Transverse colon (tissue), 4 donors: ENCODE measurements around the gene AQP11. TPM values are rescaled to one million over a fixed set of nuclear protein-coding genes. Genes with fewer than 3 reads are reported as not detected.
A peak's percentile ranks its signal among the peaks of the same experiment; 100 is the strongest.
"Not testable (repeated sequence)": the region's sequence is repeated elsewhere in the genome, so short reads cannot be mapped to it uniquely, and the experiment has no call there.

Source experiments
- DNase-seq: peaks from one replicate; pipeline ENCODE4 v3.0.0-alpha.2; 2019
- H3K27ac ChIP-seq, 4 donors: fragments of 200-600 bp; sonication (generic); 2 replicates each; pipeline ENCODE4 v1.5.1; 2016 to 2018; ENCODE audit warnings: inconsistent platforms in 4 of 4
- H3K27me3 ChIP-seq: fragments of 200-600 bp; sonication (generic); 2 replicates; pipeline ENCODE4 v1.5.1; 2017; ENCODE audit warnings: inconsistent platforms
- H3K36me3 ChIP-seq, 4 donors: fragments of 200-600 bp; sonication (generic); 2 replicates each; pipeline ENCODE4 v1.5.1; 2017 to 2019; ENCODE audit warnings: inconsistent platforms in 4 of 4
- H3K4me1 ChIP-seq, 4 donors: fragments of 200-600 bp; sonication (generic); 2 replicates each; pipeline ENCODE4 v1.5.1; 2017 to 2020; ENCODE audit warnings: inconsistent platforms in 4 of 4
- H3K4me3 ChIP-seq, 4 donors: fragments of 200-600 bp; sonication (generic); 1 replicate in 1 of 4; 2 replicates in 3 of 4; pipeline versions ENCODE4 v1.5.1 to v1.6.1; 2017 to 2019; ENCODE audit warnings: inconsistent platforms in 4 of 4
- H3K9me3 ChIP-seq, 2 donors: fragments of 200-600 bp; sonication (generic); 2 replicates each; pipeline ENCODE4 v1.5.1; 2017 to 2019; ENCODE audit warnings: inconsistent platforms in 2 of 2
- CTCF ChIP-seq, 5 experiments: fragments of 200-600 bp in 3 of 5; fragments of 450-650 bp in 2 of 5; sonication (generic) in 3 of 5; IDR thresholded peaks; 1 replicate in 2 of 5; 2 replicates in 3 of 5; pipeline ENCODE4 v1.5.1; 2016 to 2017; ENCODE audit warnings: antibody characterized with exemption in 5 of 5, inconsistent platforms in 3 of 5, mild to moderate bottlenecking in 2 of 5, moderate library complexity in 1 of 5
- EP300 ChIP-seq: sonication (generic); formaldehyde crosslinking; IDR thresholded peaks from one replicate; pipeline ENCODE4 v1.6.1; 2017; ENCODE audit warnings: antibody characterized with exemption, low read depth
- POLR2A ChIP-seq: fragments of 450-650 bp; IDR thresholded peaks from one replicate; pipeline ENCODE4 v1.6.1; 2016; ENCODE audit warnings: antibody characterized with exemption, mild to moderate bottlenecking, moderate library complexity
- POLR2AphosphoS5 ChIP-seq, 3 donors: sonication (generic); formaldehyde crosslinking; IDR thresholded peaks; one replicate each; pipeline ENCODE4 v1.6.1; 2016; ENCODE audit warnings: antibody characterized with exemption in 3 of 3
- WGBS, 2 donors: methylation state at CpG; one replicate each; pipeline ENCODE4 v1.1.5; 2018; ENCODE audit warnings: low coverage in 1 of 2; 5-methylcytosine and 5-hydroxymethylcytosine counted together
- in situ Hi-C, 4 donors: fragments of 200-750 bp; cut with MboI; loops; one replicate each; pipeline versions ENCODE4 v1.15.0 to v1.15.1; 2017; ENCODE audit warnings: low sequenced_read_pairs in 3 of 4, low pct_ligation_motif_present in 1 of 4, low pct_unique_long_range_greater_than_20kb in 1 of 4
- intact Hi-C: fragments of 100-400 bp; cut with DNase I; formaldehyde crosslinking; loops from one replicate; pipeline ENCODE4 v1.15.1; 2023; ENCODE audit warnings: low total_unique reads
- total RNA-seq, 4 donors: library from RNA; depleted of rRNA; stranded (reverse); fragments of >200 nt; gene quantifications; one replicate each; pipeline ENCODE4 v1.1.0, GENCODE V29; 2016

AQP11 gene
- total RNA-seq, 4 donors from 2014 or later: 2.6 to 10.2 (median 7.4) TPM

GRCh38 chr11:77547863-77548551 is 41.7 kb upstream of the AQP11 start:
- in situ Hi-C loops (loop anchor here in 3 of 4 donors (5.0 to 25.0 kb wide), 3 partner anchors 353 to 361 kb away; no protein-coding TSS in a partner anchor), intact Hi-C loops (loop anchor here (10.0 kb wide), 1 partner anchor 353 kb away; no protein-coding TSS in a partner anchor)
- Histone ChIP-seq H3K36me3 (no peaks in the 10 kb centered on the region), H3K4me1 (peaks cover 0 to 12% (median 3%) of the 10 kb centered on the region in 4 donors), H3K9me3 (no peaks in the 10 kb centered on the region), H3K27me3 (no peaks in the 10 kb centered on the region), H3K4me3 (no peak overlapping the region), H3K27ac (no peak overlapping the region)
- DNase-seq: peak; percentile 30
- TF ChIP-seq CTCF (IDR thresholded peaks at IDR 0.05): peak; percentile 57 to 76 (median 72)
- TF ChIP-seq EP300: no peak
- WGBS, 2 donors: 22 to 24% methylated on average over 6 to 9 of the region's 9 CpGs

- H3K27me3 ChIP-seq: no peaks in the 10 kb centered on the region
- intact Hi-C loops: loop anchor here (10.0 kb wide), 1 partner anchor 354 kb away; no protein-coding TSS in a partner anchor
- H3K4me1 ChIP-seq: peaks cover 0 to 12% (median 3%) of the 10 kb centered on the region in 4 donors
- H3K27ac ChIP-seq: no peak overlapping the region
- in situ Hi-C loops: loop anchor here in 3 of 4 donors (5.0 to 25.0 kb wide), 3 partner anchors 354 to 361 kb away; no protein-coding TSS in a partner anchor
- DNase-seq: no peak
- no peaks in the 10 kb centered on the region for H3K36me3 ChIP-seq
- 67 to 75% methylated on average over 5 to 6 of the region's 6 CpGs for WGBS, 2 donors
- no peak overlapping the region for H3K4me3 ChIP-seq
- no peaks in the 10 kb centered on the region for H3K9me3 ChIP-seq
- TF ChIP-seq POLR2AphosphoS5 (IDR thresholded peaks at IDR 0.05) (no peak), CTCF (IDR thresholded peaks at IDR 0.05) (peak in 1 of 5 experiments; percentile 13)
Measured at GRCh38 chr11:77548552-77549445, 41.0 kb upstream of the AQP11 start.

DNA sequence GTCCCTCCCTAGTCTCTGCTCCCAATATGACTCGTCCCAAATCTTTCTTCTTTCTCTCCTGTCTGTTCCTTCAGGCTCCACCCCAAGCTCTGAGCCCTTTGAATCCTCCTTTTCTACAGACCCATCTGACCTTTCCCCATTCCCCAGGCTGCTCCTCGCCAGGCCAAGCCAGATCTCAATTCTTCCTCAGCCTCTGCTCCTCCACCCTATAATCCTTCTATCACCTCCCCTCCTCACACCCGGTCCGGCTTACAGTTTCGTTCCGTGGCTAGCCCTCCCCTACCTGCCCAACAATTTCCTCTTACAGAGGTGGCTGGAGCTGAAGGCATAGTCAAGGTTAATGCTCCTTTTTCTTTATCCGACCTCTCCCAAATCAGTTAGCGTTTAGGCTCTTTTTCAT is 38.3 kb upstream of the AQP11 start:
- in situ Hi-C loops: loop anchor here in 1 of 4 donors (10.0 kb wide), 1 partner anchor 357 kb away; no protein-coding TSS in a partner anchor
- H3K27me3 ChIP-seq, H3K36me3 ChIP-seq, H3K4me3 ChIP-seq, H3K9me3 ChIP-seq, DNase-seq, H3K27ac ChIP-seq: not testable (repeated sequence)
- peaks cover 0 to 12% (median 3%) of the 10 kb centered on the region in 4 donors for H3K4me1 ChIP-seq
- 87 to 88% methylated on average over 8 of the region's 8 CpGs for WGBS, 2 donors
- intact Hi-C loops: loop anchor here (10.0 kb wide), 1 partner anchor 417 kb away; no protein-coding TSS in a partner anchor

DNA sequence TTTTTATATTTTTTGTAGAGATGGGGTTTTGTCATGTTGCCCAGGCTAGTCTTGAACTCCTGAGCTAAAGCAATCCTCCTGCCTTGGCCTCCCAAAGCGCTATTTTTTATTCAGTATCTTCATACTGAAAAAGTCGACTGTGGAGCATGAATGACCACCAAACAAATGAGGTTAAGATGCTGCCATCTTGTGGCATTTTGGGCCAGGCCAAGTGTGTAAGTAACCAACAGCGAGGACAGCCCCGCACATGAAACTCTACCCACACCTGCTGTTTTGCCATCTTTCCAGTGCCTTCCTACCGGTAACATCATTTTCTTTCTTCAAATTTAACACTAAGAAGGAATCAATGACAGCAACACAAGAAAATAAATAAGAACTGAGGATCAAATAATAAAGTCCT is 32.2 kb upstream of the AQP11 start:
- 62 to 75% methylated on average over 5 of the region's 5 CpGs for WGBS, 2 donors
- intact Hi-C loops (loop anchor here (10.0 kb wide), 1 partner anchor 423 kb away; no protein-coding TSS in a partner anchor), in situ Hi-C loops (loop anchor here in 1 of 4 donors (10.0 kb wide), 1 partner anchor 363 kb away; no protein-coding TSS in a partner anchor)
- H3K4me1 ChIP-seq: no peaks in the 10 kb centered on the region
- peak in 2 of 5 experiments; percentile 10 to 16 for TF ChIP-seq CTCF (IDR thresholded peaks at IDR 0.05)
- TF ChIP-seq POLR2A: no peak
- TF ChIP-seq EP300: no peak
- no peak for TF ChIP-seq POLR2AphosphoS5 (IDR thresholded peaks at IDR 0.05)
- no peaks in the 10 kb centered on the region for H3K27me3 ChIP-seq
- no peak overlapping the region for H3K27ac ChIP-seq
- no peaks in the 10 kb centered on the region for H3K9me3 ChIP-seq
- H3K36me3 ChIP-seq: no peaks in the 10 kb centered on the region
- no peak overlapping the region for H3K4me3 ChIP-seq
- DNase-seq: no peak
